WI38 (cell line): ENCODE data around the gene FRS3.

ENCODE experiments used
- H3K4me3 ChIP-seq: 2 replicates; pipeline ENCODE4 v1.5.1; 2011; ENCODE audit warnings: low read depth, mild to moderate bottlenecking, control low read depth, low read length
- TF ChIP-seq, protein P1 (sequence below): IDR thresholded peaks from 2 replicates; pipeline ENCODE4 v1.5.1; 2012; ENCODE audit warnings: low read depth, mild to moderate bottlenecking, control low read depth, low read length

FRS3 gene

DNA sequence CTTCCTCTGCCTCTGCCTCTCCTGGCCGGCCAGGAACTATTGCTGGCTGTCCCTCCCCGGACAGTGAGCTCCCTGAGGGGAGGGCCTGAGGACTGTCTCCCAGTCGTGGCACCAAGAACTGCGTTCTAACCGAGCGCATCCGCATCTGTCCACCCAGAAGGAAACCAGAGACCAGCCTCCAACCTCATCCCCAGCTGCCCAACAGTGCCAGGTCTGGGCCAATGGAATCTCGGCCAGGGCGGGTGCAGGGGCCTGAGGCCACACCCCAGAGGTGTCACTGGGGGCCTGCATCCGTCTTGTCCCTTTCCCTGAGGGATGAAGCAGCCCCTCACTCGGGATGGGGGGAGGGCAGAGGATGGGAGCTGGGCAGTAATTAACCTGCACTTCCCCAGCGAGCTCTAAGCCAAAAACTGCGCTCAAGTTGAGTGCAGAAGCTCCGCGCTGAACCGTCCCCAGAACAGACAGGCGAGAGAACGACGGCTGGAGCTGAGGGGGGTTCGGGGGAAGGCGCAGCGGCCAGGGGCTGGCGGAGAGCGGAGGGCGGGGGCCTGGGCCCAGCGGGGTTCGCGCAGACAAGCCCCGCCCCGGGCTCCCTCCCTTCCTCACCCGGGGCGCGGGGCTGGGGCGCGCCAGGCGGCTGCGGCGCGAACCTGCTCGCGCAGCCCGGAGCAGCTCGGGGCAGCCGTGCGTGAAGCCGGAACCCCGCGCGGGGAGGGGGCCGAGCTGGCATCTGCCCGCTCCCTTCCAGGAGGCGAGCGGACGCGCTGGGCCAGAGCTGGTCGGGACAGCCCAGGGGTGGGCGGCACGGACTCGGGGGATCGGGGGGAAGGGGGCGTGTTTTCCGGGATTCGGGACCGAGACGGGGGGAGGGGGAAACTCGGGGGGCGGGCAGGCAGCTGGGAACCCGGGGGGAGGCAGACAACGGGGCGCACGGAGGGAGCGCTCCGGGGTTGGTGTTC is 45.7 kb downstream of the FRS3 start:
- H3K4me3 ChIP-seq: peak overlapping the region; percentile 71
- TF ChIP-seq, protein P1, sequence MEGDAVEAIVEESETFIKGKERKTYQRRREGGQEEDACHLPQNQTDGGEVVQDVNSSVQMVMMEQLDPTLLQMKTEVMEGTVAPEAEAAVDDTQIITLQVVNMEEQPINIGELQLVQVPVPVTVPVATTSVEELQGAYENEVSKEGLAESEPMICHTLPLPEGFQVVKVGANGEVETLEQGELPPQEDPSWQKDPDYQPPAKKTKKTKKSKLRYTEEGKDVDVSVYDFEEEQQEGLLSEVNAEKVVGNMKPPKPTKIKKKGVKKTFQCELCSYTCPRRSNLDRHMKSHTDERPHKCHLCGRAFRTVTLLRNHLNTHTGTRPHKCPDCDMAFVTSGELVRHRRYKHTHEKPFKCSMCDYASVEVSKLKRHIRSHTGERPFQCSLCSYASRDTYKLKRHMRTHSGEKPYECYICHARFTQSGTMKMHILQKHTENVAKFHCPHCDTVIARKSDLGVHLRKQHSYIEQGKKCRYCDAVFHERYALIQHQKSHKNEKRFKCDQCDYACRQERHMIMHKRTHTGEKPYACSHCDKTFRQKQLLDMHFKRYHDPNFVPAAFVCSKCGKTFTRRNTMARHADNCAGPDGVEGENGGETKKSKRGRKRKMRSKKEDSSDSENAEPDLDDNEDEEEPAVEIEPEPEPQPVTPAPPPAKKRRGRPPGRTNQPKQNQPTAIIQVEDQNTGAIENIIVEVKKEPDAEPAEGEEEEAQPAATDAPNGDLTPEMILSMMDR: no peak

DNA sequence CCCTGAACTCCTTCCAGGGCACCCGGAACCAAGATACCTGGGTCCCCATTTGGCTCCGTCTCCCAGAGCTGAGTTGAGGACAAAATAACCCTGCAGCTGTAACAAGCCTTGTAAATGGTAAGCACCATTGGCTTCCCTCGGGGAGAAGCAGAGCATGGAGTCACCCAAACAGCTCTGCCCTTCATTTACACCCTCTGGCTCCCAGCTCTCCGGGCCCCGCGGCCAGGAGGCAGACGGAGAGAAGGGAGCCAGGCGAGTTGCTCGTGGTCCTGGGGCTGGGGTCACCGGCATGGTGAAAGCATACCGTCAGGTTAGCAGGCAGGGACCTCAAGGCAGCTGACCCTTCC is 46.4 kb downstream of the FRS3 start:
- TF ChIP-seq, protein P1: no peak
- H3K4me3 ChIP-seq: peak overlapping the region; percentile 71

DNA sequence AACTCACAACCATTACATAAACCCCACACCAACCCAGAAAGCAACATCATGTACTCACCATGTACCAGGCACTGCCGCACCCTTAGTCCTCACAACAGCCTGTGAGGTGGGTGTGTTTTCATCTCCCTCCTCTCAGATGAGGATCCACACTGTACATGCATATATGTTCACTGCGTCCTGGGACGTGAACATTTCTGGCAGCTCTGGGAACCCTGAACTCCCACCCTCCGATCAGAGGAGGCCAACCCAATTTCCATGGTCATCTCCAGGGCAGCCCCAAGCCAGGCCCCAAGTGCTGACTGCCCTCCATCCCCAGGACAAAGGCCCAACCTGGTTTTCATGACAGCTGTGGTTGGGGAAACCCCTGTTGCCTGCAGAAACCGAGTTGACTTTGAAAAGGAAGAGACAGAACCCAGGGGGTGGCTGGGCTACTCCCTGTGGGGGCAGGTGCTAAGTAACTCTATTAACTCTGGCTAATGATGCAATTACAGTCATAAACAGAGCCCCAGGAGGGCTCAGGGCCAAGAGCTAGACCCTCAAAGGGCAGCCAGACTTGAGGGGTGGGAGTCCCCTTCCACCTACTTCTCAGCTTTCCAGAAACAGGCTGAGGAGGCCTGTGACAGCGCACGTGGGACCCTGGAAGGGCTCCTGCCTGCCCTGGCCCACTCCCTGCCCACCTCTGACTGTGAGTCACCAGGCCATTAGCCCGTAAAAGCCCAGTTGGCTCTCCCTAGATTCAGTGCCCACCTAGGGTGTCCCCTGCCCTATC is 46.9 kb downstream of the FRS3 start:
- TF ChIP-seq, protein P1: no peak
- no peak overlapping the region for H3K4me3 ChIP-seq

DNA sequence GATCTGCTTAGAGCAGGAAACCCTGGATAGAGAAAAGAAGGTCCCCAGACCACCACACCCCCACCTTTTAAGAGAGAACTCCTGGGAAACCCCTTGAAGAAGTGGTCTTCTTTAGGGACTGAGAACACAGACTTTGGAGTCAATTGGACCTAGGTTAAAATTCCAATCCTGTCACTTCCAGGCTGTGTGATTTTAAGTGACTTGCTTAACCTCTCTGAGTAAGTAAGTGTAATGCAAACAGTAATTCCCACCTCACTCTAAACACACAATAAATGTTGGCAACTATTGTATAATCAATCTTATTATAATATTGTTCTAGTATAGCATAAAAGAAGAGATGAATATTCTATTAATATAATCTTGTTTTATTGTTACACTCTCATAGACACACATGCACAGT is 47.6 kb downstream of the FRS3 start:
- TF ChIP-seq, protein P1: no peak
- no peak overlapping the region for H3K4me3 ChIP-seq

DNA sequence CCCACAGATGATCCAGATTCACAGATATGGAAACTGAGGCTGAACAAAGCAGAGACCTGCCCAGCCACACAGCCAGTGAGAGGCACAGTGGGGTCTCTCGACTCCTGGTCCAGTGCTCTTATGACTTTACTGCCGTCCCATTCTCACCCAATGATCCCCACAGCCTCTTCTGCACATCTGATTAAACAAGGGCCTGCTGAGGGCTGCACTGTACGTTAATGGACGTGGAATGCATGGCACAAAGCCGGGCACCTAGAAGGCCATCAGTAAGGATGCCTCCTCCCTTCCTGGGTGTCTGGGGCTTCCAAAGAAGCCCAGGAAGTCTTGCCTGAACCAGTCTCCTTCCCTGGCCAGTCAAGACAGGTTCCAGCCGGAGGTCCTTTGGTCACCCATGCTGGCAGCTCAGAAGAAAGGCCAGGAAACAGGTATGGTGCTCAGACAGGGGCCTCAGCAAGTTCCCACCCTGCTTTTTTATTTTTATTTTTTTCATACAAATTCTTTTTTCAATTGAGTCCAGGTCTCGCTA is 48.1 kb downstream of the FRS3 start:
- TF ChIP-seq, protein P1: no peak
- H3K4me3 ChIP-seq: no peak overlapping the region

DNA sequence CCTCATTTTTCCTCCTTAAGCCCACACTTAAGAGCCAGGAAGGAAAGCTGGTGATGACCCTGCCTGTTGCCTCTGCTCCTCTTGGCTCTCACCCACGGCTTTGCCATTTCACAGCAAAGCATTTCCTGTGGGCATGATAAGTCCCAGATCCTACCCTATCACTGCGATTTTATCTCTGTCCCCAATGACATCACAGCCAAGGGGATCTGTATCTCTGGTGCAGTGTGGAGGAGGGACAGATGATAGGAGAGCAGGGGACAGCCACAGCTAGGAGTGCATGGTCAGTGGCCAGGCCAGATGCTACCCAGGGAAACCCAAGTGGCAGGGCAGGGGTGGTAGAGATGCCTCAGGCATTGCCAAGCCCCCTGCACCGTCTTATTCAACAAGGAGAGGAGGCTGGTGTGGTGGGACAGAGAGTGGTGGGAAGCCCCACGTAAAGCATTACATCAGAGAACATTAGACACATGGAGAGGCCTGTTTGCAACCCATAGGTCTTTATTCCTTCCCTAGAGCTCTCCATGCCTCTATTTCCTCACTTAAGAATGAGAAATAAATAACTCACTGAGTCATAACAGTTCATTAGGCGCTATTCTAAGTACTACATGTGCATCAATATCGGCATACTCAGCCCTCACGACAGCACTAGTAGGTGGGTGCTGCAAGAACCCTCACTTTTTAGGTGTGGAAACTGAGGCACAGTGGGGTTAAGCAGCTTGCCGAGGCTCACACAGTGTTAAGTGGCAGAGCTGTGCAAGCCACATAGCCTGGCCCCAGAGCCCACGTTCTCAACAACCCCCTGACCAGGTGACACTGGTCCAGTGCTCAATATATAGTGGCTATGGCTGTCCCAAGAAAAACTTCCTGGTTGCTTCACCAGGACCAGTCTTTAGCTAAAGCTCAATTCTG is 48.9 kb downstream of the FRS3 start:
- TF ChIP-seq, protein P1: no peak
- no peak overlapping the region for H3K4me3 ChIP-seq
